SKM-1 (cell line): ENCODE data around the gene TRIM14.
"Not testable (repeated sequence)": the region's sequence is repeated elsewhere in the genome, so short reads cannot be mapped to it uniquely, and the experiment has no call there.

Source experiments
- DNase-seq: peaks from one replicate; lab custom pipeline; 2025; ENCODE audit not compliant: unreplicated experiment; lab: John Stamatoyannopoulos, UW

TRIM14 gene

DNA sequence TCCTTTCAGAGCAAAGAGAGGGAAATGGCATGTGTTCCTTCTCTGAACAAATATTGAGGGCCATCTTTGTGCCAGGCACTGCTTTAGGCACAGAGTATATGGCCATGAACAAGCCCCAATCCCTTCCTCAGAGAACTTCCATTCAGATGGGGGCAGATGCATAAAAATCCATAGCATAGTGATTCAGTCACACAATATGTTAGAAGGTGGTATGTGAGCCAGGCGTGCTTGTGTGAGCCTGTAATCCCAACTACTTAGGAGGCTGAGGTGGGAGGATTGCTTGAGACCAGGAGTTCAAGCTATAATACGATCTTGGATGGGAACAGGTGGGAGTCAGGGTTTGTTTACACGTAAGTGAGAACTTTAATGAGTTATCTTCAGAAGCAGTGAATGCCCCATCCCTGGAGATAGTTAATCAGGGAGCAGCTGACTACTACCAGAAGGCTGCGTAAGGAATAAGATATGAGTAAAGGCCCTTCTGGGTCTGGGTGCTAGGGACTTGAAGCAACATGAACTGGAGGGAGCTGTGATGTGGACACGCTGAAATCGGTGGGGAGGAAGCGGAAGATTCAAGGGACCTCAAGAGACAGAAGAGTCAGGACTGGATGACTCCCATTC lies 35.3 kb downstream of the TRIM14 start:
- DNase-seq: no peak

DNA sequence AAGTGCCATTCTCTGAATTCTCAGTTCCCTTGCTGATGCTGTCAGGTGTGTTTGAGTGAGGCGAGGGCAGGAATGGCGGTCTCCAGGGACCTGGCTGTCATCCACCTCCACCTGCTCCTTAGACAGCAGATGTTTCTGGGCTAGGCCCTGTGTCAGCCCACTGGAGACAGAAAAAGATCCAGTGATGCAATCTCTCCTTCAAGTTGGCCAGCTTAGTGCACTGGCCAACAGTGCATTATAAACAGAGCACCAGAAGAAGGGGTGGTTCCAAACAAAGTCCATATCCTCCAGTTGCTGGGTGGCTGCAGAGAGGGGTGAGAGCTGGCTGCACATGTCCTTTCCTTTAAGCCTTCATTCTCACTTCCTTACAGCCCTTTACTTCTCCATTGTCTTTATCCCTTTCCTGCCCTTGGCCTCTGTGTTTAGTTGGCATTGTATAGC lies 35.9 kb downstream of the TRIM14 start:
- no peak for DNase-seq

DNA sequence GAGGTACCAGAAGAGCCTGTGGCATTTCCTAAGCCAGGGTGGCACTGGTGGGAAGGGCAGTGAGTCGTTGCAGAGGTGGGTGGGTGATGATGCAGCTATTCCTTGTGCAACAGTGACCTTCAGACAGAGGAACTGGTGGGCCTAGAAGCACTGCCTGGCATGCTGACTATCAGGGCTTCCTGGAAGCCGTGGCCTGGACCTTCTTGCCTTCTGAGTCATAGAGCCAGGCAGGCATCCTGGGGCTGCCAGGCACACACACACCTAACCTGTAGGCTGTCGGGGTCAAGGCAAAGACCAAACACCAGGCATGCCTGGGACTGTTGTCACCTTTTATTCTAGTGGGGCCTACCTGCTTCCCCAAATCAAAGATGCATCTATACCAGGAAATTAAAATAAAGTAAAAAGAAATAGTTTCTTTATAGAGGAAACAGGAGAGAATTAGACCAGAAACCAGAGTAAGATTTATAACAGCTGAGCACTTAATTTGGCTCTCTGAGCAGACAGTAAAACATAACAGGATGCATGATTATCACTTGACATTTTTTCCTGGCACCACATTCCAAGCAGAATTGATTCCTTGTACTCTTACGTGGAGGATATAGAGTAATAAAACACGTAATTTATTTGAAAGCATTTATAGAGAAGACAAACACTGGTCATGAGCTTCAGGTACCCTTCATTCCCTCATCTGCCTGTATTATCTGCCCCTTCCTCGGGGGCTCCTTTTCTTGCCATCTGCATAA lies 37.4 kb downstream of the TRIM14 start:
- DNase-seq: no peak

DNA sequence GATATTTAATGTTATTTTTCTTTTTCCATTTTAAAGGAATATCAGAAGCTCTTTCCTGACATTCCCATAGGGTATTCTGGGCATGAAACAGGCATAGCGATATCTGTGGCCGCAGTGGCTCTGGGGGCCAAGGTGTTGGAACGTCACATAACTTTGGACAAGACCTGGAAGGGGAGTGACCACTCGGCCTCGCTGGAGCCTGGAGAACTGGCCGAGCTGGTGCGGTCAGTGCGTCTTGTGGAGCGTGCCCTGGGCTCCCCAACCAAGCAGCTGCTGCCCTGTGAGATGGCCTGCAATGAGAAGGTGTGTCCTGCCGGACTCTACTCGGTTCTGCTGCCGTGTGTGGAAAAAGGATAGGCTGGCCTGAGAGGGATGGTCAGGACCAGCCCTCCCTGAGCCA lies 38.2 kb downstream of the TRIM14 start:
- DNase-seq: no peak

DNA sequence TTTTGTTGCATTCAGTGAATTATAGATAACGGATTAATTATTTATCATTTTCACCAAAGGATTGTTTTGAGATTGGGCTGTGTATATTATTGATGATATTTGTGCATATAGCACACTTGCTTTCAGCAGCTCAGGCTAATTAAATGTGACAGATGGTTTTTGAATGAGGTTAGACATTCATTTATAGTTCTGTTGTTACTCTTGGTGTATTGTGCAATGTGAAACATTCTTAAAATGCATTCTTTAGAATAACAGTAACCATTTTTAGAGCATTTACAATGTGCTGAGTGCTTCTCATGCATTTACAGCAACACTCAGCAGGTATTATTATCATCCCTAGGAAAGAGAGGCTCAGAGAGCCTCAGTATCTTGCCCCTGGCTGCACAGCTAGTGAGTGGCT lies 38.7 kb downstream of the TRIM14 start:
- DNase-seq: no peak

DNA sequence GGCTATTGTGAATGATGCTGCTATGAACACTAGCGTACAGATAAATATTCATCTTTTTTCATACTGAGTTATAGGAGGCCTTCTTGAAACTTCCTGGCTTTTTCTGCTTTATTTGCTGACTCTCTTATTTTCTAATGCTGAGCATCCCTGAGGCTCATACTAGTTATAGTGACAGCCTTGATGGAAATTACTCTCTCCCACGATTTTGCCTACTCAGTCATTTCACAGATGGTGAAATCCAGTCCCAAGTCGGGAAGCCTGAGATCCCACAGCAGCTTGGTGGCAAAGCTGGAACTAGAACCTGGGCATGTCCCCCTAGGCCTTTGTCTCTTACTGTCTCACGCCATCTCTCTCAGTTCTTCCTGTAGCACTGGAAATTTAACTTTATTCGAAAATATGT lies 40.1 kb downstream of the TRIM14 start:
- DNase-seq: no peak

DNA sequence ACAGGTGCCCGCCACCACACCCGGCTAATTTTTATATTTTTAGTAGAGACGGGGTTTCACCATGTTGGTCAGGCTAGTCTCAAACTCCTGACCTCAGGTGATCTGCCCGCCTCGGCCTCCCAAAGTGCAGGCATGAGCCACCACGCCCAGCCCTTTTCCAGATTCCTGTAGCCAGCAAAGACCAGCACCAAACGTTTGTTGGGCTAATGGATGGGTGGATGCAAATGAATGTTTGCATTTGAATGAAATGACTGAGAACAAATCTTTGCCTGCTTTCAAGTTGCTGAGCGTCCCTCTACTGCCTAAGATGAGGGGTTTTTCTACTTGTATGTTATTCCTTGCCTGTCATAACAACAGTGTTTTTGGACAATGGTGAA lies 42.5 kb downstream of the TRIM14 start:
- not testable (repeated sequence) for DNase-seq

DNA sequence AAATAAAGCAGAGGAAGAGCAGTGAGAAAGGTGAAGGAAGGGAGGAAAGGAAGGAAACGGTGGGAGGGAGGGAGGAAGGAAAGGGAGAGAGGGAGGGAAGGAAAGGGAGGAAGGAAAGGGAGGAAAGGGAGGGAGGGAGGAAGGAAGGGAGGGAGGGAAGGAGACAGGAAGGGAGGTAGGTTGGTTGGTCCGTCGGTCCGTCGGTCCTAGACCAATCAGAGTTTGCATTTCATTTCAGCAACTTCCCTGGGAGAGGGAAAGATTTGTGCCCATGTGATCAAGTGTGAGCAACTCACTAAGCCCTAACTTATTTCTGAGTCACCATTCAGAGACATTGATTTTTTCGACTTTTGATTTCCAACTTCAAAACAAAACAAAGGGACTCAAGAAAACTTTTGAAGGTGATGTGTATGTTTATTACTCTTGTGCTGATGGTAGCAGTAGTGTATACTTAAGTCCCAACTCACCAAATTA lies 43.7 kb downstream of the TRIM14 start:
- no peak for DNase-seq

DNA sequence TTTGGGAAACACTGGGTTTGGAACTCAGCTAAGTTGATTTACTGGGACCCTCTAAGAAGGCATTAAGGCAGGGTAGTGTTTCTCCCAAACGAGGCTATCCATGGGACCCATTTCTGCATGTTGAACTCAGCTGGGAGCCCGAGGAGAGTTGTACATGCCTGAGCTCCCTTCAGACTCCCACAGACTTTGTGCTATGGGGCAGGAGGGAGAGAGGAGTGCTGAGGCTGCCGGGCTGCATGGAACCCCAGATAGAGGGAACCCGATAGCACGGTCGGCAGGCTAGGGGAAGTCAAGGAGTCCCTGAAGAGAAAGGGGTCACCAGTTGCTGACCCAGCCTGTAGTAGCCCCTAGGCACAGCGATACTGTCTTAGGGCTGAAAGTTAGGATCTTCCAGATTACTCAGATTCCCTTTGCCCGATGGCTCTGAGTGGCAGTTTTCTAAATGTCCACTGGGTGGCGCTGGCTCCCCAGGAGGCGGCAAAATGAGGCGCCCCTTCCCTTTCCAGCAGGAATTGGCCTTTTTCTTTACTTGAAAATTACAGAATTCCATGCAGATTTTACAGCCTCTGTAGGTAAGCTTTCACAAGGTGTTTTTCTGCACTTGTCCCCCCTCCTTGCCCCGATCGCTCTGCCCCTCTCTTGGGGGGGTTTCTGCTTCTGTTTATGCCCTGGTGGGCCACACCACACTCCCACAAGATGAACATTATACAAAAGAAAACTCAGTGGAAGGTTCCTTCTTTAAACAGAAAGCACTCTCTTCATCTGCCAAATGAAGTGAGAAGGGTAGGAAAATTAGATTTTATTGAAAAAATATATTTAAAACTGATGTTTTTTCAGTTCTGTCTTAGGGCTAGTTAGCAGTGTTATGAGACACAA lies 44.7 kb downstream of the TRIM14 start:
- no peak for DNase-seq

DNA sequence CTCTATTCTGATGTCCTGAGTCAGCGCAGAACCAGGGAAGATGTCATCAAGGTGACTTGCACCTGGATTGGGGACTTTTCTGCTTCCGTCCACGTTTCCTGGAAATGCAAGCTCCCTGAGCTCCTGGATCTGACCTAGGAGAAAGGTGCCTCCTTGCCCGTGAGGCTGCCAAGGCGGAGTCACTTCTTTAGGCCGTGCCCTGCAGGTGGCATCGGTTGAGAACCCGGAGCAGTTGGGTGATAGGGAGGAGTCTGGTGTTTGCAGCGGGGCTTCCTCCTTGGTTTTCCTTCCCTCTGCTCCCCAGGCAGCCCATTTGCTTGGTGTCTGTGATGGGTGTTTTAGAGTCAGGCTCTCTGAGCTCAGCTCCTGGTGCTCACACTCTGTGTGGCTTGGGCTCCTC lies 47.3 kb downstream of the TRIM14 start:
- no peak for DNase-seq

DNA sequence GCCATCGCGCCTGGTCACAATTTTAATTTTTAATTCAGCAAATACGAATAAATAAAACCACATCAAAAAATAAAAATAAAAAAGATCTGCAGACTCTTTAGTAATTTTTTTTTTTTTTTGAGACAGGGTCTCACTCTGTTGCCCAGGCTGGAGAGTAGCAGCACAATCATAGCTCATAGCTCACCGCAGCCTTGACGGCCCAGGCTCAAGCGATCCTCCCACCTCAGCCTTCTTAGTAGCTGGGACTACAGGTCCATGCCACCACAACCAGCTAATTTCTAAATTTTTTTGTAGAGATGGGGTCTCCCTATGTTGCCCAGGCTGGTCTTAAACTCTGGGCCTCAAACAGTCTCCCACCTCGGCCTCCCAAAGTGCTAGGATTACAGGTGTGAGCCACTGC lies 48.3 kb downstream of the TRIM14 start:
- DNase-seq: no peak

DNA sequence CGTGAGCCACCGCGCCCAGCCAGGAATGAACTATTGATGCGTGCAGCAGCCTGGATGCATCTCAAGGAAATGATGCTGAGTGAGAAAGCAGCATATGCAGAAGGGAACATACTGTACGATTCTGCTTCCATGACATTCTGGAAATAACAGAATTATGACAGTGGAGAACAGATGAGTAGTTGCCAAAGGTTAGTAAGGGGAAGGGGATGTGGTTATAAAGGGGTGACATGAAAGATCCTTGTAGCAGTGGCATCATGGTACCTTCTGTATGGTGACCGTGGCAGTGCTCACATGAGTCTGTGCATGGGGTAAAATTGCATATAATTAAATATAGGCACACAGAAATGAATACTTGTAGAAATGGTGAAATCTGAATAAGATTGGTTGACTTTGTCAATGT lies 49.5 kb downstream of the TRIM14 start:
- DNase-seq: no peak

DNA sequence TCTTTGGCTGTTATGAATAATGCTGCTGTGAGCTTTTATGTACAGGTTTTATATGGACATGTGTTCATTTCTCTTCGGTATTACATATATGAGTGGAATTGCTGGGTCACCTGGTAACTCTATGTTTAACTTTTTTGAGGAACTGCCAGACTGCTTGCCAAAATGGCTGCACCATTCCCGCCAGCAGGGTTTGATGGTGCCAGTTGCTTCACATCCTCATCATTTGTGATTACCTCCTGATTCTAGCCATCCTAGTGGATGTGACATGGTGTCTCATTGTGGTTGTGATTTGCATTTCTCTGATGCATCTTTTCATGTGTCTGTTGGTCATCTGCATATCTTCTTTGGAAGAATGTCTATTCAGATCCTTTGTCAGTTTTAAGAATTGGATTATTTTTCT lies 51.8 kb downstream of the TRIM14 start:
- no peak for DNase-seq

DNA sequence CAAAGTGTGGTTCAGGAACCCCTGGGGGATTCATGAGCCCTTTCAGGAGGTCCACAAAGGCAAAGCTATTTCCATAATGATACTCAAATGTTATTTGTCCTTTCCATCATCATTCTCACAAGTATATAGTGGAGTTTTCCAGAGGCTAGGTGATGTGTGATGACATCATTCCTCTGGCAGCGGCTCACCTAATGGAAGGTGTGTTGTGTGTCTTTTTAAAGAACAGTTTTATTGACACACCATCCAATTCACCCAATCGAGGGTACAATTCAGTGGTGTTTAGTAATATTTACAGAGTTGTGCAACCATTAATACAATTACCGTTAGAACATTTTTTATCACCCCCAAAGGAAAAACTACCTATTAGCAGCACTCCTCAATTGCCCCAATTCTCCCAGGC lies 52.8 kb downstream of the TRIM14 start:
- DNase-seq: no peak

DNA sequence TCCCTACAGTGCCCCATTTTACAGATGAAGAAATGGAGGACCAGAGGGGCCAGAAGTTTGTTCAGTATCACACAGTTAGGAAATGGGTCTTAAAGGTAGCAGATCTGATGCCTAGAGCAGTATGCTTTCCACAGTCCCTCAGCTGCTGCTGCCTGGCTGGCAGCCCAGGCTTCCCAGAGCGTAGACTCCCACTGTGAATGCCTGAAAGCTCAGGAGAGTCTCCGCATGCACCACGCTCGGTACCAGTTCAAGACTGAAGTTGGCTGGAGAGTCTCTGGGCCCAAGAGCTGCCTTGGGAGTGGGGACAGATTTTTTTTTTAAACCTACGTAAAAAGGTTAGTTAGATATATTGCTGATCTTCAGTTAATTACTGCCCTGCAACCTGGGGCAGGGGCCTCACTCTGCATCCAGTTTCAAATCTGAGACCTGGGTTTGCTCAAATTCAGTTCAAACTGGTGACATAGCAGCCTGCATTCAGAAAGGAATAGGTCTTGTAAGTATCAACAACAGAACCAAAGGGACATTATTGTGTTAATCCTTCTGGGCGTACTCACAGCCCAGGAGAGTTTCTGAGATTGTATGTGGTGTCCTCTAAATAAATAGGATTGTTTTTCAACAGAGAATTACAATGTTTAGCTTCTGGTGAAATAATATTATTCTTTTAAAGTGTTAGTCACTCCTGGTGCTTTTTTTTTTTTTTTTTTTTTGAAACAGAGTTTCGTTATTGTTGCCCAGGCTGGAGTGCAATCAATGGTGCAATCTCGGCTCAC lies 54.2 kb downstream of the TRIM14 start:
- no peak for DNase-seq

DNA sequence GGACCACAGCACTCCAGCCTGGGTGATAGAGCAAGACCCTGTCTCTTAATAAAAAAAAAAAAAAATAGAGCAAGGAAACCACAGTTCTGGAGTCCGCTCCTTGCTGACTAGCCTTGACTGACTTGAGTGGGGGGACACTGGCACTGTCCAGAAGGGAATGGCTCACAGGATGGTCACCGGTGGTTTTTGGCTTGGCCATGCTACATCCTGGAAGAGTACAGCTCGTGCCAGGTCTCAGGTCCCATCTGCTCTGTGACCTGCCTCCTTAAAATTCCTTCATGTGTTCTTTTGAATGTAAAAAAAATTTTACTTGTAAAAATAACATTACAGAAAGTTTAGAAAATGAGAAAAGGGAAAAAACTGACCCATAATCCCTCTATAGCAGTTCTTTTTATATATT lies 56.9 kb downstream of the TRIM14 start:
- no peak for DNase-seq

DNA sequence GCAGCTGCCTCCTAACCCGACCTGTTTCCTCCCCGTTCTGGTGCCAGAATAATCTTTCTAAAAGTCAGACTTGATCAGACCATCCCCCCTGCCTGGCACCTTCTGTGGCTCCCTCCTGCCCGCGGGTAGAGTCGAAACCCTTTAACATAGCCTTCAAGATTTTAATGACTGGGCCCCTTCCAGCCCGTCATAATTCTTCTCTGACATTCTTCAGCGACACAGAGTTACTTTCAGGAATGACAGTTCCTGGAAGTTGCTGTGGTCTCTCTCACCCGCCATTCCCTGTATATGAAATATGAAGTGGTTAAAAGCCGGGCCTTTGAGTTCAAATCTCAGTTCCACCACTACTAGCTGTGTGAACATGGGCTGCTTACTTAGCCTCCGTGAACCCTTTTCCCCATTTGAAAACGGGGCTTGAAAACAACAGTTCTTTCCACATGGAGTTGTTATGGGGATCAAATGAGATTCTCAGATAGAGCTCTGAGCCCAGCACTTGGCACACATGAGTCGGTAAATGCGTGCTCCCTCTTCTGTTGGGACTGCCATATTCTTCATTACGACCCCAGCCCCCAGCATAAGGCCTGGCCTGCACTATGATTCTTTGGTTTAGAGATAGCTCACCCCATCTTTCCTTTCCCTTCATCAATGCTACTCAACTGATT lies 61.8 kb downstream of the TRIM14 start:
- DNase-seq: no peak

DNA sequence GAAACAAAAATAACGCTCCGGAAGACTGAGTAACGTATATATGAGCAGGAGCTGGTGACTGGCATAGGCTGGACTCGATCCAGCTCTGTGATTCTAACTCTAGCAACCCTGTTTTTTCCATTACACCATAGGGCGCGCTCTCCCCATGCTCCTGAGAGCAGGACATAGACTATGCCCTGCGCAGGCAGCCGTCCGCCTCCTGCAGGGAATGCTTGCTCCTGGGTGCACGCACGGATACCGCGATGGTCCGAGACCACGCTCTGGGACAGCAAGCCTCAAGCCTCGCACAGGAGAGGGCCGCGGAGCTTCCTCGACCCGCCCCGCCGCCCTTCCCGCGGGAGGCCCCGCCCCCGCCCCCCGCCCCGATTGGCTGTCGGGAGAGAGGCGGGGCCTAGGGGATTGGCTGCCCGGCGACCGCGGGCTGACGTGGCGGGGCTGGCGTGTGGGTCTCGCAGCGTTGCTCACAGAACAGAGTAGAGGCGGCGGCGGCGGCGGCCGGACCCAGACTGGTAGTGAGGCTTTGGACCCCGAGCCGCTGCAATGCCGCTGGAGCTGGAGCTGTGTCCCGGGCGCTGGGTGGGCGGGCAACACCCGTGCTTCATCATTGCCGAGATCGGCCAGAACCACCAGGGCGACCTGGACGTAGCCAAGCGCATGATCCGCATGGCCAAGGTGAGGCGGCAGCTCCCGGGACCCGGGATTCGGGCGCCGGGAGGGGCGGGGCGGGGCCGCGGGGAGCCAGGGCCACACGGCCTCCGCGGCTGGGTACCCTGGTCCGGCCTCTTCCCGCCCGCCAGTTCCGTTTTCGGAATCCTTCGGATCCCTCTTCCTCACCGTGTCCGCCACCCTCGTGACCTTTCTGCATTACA lies 62.5 kb downstream of the TRIM14 start, which contains the start of gene NANS:
TSS of gene NANS (plus strand) at position 464 of the 869 bp plus-strand sequence. CDS start at position 541, 77 bp downstream.
- DNase-seq: peak; percentile 38

DNA sequence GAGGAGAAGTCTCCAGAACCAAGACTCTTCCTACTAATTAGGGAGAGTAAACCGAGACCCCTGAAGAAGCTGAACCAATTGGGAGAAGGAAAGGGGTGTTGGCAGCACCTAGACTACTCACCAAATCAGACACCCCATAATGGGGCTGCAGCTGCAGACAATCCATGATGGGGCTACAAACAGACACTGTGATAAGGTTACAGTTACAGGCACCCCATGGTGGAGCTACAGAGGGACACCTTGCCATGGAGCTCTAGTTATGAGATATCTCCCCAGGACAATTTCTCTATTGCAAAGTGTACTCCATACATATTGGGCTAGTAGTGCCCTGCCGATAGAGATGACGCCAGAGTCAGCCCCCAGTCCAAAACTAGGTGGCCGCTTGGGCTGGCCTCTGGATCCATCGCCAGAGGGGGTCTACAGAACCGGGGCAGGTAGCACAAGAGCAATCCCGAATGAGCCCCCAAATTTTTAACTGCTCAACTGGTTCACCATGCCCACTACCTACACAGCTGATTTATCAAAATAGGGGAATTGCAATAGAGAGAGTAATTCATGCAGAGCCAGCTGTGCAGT lies 64.6 kb downstream of the TRIM14 start:
- no peak for DNase-seq
